ENCODE results near the gene LRP8.

DNA sequence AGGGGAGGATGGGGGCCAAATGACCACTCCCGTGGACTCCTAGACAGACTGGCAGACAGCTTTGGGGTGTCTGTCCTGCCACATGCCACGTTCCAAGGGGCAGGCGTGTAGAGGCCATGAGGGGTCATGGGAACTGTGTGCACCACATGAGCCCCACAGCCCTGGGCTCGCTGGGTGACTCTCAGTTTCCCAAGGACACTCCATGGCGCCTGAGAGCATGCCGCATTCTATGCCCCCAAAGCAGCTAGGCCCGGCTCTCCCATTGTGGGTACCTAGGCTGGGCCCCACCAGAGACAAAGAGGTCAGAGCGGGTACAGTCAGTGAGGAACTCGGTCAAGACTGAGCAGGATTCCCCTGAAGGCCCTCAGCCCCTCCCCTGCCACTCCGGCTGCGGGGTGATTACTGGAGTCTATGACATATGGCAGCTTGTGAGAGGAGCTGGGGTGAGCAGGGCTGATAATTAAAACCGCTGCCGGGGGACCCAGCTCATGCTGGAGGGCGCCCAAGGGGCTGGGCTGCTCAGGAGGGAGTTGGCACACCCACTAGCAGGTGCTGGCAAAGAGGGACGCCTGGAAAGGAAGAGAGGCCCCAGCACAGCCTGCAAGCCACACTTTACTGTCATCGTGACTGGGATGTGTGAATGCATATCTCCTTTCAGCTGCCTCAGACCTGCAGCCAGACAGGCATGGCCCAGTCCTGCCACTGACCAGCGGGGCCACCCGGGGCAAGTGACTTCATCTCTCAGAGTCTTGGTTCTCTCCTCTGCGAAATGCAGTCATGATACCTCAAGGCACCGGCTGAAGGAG is 8.4 kb downstream of the LRP8 start:
- TF ChIP-seq, protein P1, sequence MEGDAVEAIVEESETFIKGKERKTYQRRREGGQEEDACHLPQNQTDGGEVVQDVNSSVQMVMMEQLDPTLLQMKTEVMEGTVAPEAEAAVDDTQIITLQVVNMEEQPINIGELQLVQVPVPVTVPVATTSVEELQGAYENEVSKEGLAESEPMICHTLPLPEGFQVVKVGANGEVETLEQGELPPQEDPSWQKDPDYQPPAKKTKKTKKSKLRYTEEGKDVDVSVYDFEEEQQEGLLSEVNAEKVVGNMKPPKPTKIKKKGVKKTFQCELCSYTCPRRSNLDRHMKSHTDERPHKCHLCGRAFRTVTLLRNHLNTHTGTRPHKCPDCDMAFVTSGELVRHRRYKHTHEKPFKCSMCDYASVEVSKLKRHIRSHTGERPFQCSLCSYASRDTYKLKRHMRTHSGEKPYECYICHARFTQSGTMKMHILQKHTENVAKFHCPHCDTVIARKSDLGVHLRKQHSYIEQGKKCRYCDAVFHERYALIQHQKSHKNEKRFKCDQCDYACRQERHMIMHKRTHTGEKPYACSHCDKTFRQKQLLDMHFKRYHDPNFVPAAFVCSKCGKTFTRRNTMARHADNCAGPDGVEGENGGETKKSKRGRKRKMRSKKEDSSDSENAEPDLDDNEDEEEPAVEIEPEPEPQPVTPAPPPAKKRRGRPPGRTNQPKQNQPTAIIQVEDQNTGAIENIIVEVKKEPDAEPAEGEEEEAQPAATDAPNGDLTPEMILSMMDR (IDR thresholded peaks at IDR 0.05 in 8 of 11, conservative IDR thresholded peaks at IDR 0.05 in 3 of 11): no peak
- TF ChIP-seq POLR2AphosphoS5 (IDR thresholded peaks at IDR 0.05): no peak

Data from spleen (tissue), 7 donors.